C4-2B (cell line): ENCODE measurements around the gene XYLT1.
"Not testable (repeated sequence)": the region's sequence is repeated elsewhere in the genome, so short reads cannot be mapped to it uniquely, and the experiment has no call there.

ENCODE experiments used
- H3K27ac ChIP-seq: fragments of 450-650 bp; 2 replicates; pipeline ENCODE4 v1.5.1; 2017
- ZFX ChIP-seq: fragments of 450-650 bp; IDR thresholded peaks from 2 replicates; pipeline ENCODE4 v1.6.1; 2017
- TF ChIP-seq, protein P1 (sequence below): fragments of 450-650 bp; conservative IDR thresholded peaks from 2 replicates; pipeline ENCODE4 v1.5.1; 2017; ENCODE audit warnings: mild to moderate bottlenecking

XYLT1 gene

DNA sequence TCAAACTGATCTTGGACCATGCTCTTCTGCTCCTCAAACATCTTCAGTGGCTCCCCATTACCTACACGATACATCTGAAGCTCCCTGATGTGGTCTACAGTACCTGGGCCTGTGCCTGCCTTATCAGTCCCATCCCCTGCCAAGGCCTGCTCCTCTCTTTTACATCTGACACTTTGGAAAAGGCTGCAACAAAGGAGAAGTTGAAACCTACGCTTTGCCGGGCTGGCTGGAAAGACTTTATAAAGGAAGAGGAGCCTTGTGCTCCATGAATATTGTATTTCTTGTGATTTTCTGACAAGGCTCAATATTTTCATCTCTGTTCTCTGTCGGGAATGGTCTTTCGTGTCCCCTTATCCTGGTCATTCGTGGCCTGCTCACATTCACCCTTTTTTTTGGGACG lies 132.5 kb downstream of the XYLT1 start:
- TF ChIP-seq ZFX, result no peak
- TF ChIP-seq, protein P1, sequence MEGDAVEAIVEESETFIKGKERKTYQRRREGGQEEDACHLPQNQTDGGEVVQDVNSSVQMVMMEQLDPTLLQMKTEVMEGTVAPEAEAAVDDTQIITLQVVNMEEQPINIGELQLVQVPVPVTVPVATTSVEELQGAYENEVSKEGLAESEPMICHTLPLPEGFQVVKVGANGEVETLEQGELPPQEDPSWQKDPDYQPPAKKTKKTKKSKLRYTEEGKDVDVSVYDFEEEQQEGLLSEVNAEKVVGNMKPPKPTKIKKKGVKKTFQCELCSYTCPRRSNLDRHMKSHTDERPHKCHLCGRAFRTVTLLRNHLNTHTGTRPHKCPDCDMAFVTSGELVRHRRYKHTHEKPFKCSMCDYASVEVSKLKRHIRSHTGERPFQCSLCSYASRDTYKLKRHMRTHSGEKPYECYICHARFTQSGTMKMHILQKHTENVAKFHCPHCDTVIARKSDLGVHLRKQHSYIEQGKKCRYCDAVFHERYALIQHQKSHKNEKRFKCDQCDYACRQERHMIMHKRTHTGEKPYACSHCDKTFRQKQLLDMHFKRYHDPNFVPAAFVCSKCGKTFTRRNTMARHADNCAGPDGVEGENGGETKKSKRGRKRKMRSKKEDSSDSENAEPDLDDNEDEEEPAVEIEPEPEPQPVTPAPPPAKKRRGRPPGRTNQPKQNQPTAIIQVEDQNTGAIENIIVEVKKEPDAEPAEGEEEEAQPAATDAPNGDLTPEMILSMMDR, result no peak
- no peak overlapping the region for H3K27ac ChIP-seq

GRCh38 chr16:17336530-17336900 lies 134.2 kb downstream of the XYLT1 start:
- TF ChIP-seq, protein P1, result no peak
- H3K27ac ChIP-seq, result no peak overlapping the region

DNA sequence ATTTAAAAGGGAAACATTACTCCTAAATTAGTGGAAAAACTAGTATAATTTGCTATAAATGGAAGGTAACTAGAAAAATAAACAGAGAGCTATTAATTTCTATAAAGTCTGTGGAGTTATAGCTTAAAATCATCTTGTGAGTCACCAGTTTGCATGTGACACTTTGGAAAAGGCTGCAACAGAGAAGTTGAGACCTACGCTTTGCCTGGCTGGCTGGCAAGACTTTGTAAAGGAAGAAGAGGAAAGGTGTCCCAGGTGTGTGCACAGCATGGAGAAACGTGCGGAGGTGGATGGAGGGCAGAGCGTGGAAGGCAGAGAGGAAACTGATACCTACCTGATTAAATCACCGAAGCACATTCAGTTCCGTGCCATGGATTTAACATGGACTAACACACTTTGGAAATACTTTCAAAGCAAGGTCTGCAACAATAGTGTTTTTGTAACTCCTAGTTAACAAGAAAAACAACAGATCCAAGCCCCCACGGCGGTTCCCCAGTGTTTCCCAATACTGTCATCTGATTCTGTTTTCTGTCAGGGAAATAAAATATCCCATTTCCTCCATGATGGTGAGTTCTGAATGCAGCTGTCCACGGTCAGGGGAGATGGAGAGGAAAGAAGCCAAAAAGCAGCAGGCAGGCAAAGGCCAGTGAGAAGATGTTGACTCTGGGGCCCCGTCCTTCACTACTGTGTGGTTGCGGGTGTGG lies 134.8 kb downstream of the XYLT1 start:
- TF ChIP-seq, protein P1, result no peak
- TF ChIP-seq ZFX, result no peak

DNA sequence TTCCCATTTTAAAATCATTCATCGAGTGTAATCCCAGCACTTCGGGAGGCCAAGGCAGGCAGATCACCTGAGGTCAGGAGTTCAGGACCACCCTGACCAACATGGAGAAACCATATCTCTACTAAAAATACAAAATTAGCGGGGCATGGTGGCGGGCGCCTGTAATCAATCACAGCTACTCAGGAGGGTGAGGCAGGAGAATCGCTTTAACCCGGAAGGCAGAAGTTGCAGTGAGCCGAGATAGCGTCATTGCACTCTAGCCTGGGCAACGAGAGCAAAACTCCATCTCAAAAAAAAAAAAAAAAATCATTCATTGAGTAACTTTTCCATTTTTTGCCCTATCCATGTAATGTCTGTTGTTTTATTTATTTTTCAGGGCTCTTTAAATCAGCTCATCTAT lies 135.4 kb downstream of the XYLT1 start:
- not testable (repeated sequence) for H3K27ac ChIP-seq

More for the DNA sequence above, 134.8 kb downstream of the XYLT1 start:
- H3K27ac ChIP-seq, result no peak overlapping the region

DNA sequence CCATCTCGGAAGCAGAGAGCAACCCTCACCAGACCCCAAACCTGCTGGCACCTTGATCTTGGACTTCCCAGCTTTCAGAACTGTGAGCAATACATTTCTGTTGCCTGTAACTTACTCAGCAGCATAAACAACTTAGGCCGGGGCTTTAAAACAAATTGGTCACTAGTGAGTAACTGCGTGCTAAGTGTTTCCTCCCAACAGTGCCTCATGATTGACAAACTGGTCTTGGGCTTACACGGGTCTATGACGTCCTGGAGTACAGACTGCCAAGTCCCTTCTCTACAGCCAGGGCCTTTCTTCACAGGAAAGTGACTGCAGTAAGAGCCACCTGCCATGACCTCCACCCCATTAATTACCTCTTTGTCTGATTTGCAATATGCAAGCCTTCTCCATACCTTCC lies 136.7 kb downstream of the XYLT1 start:
- H3K27ac ChIP-seq, result no peak overlapping the region
- no peak for TF ChIP-seq ZFX
- TF ChIP-seq, protein P1, result no peak

DNA sequence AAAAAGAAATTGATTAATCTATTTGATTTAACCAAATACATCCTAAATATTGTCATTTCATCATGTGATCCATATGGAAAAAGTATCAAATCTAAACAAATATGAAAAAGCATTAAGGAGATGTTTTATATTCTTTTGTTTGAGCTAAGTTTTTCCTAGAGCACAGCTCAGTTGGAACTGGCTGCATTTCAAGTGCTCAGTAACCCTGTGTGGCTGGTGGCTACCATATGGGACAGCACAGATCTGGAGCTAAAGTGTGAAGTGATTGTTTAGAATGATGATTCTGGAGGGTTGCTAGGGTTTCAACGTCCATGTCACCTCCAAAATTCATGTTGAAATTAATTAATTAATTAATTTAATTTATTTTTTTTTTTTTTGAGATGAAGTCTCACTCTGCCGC lies 137.5 kb downstream of the XYLT1 start:
- TF ChIP-seq ZFX, result no peak
- TF ChIP-seq, protein P1, result no peak
- H3K27ac ChIP-seq, result no peak overlapping the region

DNA sequence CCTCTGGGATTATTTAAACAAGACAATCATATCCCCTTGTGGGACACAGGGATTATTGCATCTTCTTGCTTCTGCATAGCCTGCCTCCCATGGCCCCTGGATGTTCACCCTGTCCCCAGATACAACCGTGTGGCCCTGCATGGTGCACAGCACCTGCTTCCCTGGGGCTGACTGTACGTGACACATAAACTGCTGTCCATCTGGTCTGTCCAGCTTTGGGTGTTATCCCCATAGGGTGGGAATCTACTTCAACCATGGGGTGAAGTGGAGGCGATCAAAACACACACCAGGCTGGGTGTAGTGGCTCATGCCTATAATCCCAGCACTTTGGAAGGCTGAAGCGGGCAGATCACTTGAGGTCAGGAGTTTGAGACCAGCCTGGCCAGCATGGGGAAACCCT lies 138.8 kb downstream of the XYLT1 start:
- no peak overlapping the region for H3K27ac ChIP-seq
- no peak for TF ChIP-seq ZFX
- TF ChIP-seq, protein P1, result no peak

DNA sequence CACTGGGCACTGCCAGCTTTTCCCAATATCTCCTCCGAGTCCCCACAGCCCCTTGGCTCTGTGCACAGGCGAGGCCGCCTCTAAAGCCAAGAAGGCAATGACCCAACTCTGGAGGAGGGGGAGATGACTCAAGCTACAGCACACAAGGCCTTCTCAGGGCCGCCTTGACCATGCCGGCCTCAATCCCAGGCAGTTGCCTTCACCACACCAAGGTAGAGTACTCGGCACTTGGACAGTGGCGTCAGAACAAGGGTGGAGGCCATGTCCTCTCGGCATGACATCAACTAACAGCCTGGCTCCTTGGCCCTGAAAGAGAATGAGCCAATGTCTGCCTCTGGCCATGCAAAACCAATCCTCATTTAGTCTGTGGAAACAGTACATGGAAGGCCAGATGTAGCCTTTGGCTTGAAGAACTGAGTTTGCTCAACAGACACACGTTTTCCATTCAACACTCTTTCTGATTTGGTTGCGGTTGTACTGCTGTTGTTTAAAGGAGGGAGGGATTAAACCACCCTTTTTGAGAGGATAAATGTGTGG lies 139.6 kb downstream of the XYLT1 start:
- TF ChIP-seq, protein P1, result no peak
- TF ChIP-seq ZFX, result no peak
- H3K27ac ChIP-seq, result no peak overlapping the region
